HG03103 (cell line): ENCODE measurements around the gene UPK1B.

Experiments
- ATAC-seq: cut with Tn5 transposase; IDR thresholded peaks from one replicate; pipeline ENCODE4 v1.9.1; 2021; ENCODE audit warnings: low read depth; ENCODE audit not compliant: unreplicated experiment

UPK1B gene

GRCh38 chr3:119175872-119176756 lies 2.7 kb downstream of the UPK1B start:
- no peak for ATAC-seq

- ATAC-seq, result no peak
Measured at GRCh38 chr3:119176778-119177177, 3.4 kb downstream of the UPK1B start.

GRCh38 chr3:119177321-119177720 lies 3.9 kb downstream of the UPK1B start:
- no peak for ATAC-seq

GRCh38 chr3:119181765-119182164 lies 8.4 kb downstream of the UPK1B start:
- ATAC-seq, result no peak

GRCh38 chr3:119184111-119184510 lies 10.7 kb downstream of the UPK1B start:
- no peak for ATAC-seq

- ATAC-seq, result no peak
Measured at GRCh38 chr3:119184796-119185570, 11.6 kb downstream of the UPK1B start.

- no peak for ATAC-seq
Measured at GRCh38 chr3:119187266-119187665, 13.9 kb downstream of the UPK1B start.

- ATAC-seq, result no peak
Measured at GRCh38 chr3:119191800-119192199, 18.4 kb downstream of the UPK1B start.

- no peak for ATAC-seq
Measured at GRCh38 chr3:119194237-119195150, 21.1 kb downstream of the UPK1B start.

GRCh38 chr3:119195151-119195476 lies 21.7 kb downstream of the UPK1B start:
- ATAC-seq, result no peak

GRCh38 chr3:119195911-119196310 lies 22.5 kb downstream of the UPK1B start:
- no peak for ATAC-seq

GRCh38 chr3:119205209-119205608 lies 31.8 kb downstream of the UPK1B start:
- no peak for ATAC-seq

- ATAC-seq, result no peak
Measured at GRCh38 chr3:119205685-119206084, 32.3 kb downstream of the UPK1B start.

GRCh38 chr3:119206611-119207511 lies 33.5 kb downstream of the UPK1B start:
- no peak for ATAC-seq

- ATAC-seq, result no peak
Measured at GRCh38 chr3:119207512-119207875, 34.1 kb downstream of the UPK1B start.

GRCh38 chr3:119211193-119211592 lies 37.8 kb downstream of the UPK1B start:
- ATAC-seq, result no peak

GRCh38 chr3:119211803-119212202 lies 38.4 kb downstream of the UPK1B start:
- ATAC-seq, result no peak

- peak; percentile 99 for ATAC-seq
Measured at GRCh38 chr3:119219069-119219468, 45.7 kb downstream of the UPK1B start.

- no peak for ATAC-seq
Measured at GRCh38 chr3:119220198-119220597, 46.8 kb downstream of the UPK1B start.
